Left renal pelvis (tissue), 4 donors: ENCODE data around the gene PEX10. TPM values are rescaled to one million over a fixed set of nuclear protein-coding genes. Genes with fewer than 3 reads are reported as not detected.
"Not testable (repeated sequence)": the region's sequence is repeated elsewhere in the genome, so short reads cannot be mapped to it uniquely, and the experiment has no call there.

ENCODE experiments used
- DNase-seq, 4 donors: peaks; one replicate each; pipeline ENCODE4 v3.0.0-alpha.2; 2013; ENCODE audit warnings: low read depth in 4 of 4, low spot score in 3 of 4
- polyA plus RNA-seq, 4 donors: library from polyadenylated mRNA; unstranded; fragments of 120-200 nt; gene quantifications; one replicate each; pipeline ENCODE4 v1.2.1, GENCODE V29; 2013; ENCODE audit not compliant: insufficient read length in 4 of 4

PEX10 gene
- polyA plus RNA-seq: 10 to 100 TPM; 12.4 to 29.9 (median 20.1) TPM

DNA sequence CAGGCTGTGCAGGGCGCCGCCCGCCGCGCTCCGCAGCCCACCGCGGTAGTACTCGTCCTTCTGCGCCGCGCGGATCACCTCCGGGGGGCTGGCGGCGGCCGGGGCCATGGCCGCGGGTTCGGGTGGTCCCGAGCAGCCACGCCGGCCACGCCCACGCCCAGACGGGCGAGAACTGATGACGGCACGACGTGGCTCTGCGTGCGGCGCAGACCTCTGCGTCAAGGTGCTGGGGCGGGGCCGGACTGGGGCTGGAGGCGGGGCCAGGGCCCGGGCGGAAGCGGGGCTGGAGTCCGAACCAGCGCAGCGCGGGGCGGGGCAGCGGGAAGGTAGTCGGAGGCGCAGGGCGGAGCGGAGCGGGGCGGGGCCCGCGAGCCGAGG, at the start of gene PEX10:
PEX10 (minus strand) TSS at position 170 of the 378 bp plus-strand sequence; CDS start at position 108, 62 bp downstream.
- DNase-seq: peak; percentile 81 to 92 (median 90)

DNA sequence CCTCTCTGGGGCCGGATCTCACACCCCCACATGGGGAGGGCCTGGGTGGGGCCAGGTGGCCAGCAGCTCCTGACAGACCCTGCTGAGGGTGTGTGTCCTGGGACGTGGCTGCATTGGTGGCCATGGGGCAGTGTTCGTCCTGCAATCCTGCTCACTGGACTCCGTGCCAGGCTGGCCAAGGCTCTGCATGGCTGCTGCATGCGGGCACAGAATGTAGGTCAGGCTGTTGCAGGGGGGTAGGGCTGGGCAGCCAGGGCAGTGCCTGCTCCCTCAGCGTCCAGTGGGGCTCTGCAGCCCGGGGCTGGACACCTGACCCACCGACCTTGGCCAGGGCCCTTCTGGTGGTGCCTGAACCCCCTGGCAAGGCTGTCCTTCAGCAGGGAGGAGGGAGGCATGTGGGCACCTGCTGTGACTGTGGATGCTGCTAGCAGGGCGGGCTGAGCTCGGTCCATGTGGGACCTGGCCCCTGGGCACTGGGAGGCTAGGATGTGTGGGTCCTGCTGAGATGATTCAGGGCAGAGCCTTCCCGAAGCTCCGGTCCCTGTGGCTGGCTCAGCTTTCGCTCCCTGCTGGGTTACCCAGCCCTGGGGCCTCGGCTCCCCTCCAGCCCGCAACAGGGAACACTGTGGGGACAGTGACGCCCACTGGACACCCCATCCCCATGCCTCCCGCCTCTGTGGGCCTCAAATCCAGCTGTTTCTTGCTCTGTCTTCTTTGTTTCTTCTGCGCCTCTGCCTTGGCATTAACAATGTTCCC, 48.8 kb upstream of the PEX10 start:
- DNase-seq: no peak

GRCh38 chr1:2460203-2460602, 47.8 kb upstream of the PEX10 start:
- DNase-seq: no peak

DNA sequence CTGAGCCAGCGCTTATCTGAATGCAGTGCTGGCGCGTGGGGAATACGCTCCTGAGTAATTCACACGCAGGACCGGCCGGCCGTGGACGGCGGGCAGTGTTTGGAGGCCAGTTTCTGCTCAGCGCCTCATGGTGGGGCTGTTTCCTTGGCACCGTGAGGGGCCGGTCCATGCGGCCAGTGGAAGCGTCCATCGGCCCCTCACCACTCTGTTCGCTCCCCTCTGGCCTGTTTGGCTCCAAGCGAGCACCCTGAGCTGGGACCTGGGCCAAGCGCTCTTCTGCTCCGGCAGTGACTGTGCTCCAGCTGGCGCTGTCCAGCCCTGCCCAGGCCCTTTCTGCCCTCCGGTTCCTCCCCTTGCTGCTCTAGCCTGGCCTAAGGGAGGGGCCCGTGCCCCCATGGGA, 47.4 kb upstream of the PEX10 start:
- DNase-seq: no peak

DNA sequence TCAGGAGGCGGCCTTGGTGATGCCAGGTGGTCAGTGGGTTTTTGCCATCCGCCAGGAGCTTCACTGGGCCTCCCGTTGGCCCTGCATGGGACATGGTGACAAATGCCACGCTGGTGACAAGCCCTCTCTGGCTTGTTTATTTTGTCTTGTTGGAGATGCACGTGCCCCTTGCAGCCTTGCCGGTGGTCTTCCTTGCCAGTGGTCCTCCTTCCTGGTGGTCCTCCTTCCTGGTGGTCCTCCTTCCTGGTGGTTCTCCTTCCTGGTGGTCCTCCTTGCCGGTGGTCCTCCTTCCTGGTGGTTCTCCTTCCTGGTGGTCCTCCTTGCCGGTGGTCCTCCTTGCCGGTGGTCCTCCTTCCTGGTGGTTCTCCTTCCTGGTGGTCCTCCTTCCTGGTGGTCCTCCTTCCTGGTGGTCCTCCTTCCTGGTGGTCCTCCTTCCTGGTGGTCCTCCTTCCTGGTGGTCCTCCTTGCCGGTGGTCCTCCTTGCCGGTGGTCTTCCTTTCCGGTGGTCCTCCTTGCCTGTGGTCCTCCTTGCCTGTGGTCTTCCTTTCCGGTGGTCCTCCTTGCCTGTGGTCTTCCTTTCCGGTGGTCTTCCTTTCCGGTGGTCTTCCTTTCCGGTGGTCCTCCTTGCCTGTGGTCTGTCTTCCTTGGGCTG, 46.9 kb upstream of the PEX10 start:
- DNase-seq: not testable (repeated sequence)

DNA sequence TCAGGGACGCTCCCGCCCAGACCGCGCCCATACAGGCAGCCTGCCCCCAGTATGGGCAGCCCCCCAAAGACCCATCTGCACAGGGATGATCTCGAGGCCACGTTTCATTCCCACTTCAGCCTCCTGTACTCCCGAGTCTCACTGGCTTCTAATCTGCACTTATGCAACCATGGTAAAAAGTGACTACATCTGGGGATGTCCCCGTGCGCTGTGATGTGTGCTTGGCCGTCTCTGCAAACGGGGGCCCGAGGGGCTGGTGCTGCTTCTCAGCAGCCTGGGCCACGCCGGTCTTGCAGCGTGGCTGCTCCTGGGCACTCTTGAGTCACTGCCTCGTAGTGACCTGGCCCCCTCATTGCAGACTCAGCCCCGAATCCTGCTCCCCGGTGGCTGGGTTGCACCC, 46.3 kb upstream of the PEX10 start:
- no peak for DNase-seq

DNA sequence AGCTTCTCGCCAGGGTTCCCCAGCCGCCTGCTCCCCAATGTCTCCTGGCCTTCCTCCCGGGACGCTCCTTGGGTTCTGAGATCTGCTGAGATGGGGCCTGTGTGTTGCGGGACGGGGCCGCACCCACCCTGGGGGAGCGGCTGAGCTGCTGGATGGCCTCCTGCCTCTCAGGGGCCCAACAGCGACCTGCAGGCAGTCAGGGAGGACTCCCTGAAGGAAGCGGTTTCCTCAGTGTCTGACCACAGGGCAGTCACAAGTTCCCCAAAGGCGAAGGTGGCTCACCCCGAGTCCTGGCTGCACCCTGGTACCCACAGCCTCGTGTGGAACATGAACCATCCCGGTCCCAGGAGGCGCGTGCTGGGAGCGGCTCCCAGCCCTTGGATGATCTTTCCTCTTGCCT, 45.1 kb upstream of the PEX10 start:
- no peak for DNase-seq

GRCh38 chr1:2455757-2456156, 43.4 kb upstream of the PEX10 start:
- no peak for DNase-seq

DNA sequence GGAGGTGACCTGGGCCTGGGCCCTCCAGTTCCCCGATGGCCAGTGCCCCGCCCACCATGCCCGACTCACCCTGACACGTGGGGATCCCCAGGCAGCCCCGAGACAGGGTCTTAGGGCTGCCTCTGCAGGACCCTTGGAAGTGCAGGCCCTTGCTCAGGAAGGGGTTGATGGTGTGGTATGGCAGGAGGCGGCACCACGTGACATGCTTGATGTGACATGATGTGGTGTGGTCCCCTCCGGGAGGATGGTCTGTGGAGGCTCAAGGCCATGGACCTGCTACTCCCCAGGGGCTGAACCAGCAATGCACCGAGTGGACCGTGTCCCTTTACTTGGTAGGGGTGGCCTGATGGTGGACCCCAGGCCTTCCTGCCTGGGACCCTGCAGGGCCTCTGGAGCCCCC, 41.9 kb upstream of the PEX10 start:
- no peak for DNase-seq

DNA sequence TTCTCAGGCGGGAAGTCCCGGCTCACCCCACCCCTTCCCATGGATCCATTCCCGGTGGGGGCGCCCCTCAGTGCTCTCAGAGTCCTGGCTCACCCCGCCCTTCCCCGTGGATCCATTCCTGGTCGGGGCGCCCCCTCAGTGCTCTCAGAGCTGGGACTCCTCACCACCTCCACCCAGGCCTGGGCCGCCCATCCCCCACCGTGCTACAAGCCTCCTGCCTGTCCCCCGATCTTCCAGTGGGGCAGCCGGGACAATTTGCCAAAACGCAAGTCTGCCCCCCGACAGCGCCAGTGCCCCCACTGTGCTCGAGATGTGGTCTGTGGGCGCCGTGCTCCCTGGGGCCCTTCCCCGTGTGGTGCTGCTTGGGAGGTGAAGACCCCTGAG, 40.6 kb upstream of the PEX10 start:
- no peak for DNase-seq

GRCh38 chr1:2452201-2452931, 40.0 kb upstream of the PEX10 start:
- no peak for DNase-seq

GRCh38 chr1:2451741-2452140, 39.4 kb upstream of the PEX10 start:
- DNase-seq: no peak

DNA sequence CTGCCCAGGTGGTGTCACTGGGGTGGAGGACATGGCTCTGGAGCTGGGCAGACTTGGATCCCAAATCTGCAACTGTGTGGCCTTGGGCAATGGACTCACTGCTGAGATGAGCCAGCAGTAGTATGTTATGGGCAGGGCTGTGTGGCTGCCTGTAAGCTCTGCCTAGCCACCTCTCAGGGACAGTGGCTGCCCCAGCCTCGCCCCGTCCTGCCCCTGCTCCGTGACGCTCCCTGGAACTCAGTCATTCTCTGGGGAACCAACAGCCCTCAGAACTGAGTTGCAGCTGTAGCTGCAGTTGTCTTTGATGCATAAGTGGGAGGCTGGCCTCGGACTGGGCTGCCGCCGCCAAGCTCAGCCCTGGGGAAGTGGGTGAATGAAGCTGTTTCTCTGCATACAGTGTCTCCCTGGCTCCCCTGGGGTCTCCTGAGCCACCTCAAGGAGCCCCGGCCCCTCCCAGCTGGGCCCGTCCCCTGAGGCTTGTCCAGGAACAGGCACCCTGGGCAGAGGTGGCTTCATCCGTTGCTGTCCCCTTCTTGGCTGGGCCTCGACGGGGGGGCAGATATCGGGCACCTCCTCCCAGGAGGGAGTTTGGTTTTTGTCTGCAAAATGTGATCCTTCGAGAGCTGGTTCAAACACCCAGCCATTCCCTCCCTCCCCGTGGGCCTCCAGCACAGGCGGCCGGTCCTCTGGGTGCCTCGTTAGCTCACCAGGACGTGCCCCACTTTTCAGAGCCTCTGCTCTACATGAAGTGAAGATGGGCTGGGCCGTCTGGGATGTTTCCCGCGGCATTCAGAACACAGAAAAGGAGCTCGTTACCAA, 37.5 kb upstream of the PEX10 start:
- DNase-seq: no peak

DNA sequence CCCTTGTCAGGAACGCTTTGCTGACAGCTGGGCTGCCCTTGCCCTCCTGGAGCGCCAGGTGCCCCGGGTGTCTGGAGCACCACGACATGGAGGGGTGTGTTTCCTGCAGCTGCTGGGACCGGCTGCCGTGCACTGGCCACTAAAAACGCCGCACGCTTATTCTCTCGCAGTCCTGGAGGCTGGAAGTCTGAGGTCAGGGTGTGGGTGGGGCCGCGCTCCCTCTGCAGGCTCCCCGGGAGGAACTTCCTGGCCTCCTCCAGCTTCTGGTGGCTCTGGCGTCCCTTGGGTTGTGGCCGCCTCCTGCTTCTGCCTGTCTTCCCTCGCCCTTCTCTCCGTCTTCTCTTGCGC, 35.7 kb upstream of the PEX10 start:
- no peak for DNase-seq

DNA sequence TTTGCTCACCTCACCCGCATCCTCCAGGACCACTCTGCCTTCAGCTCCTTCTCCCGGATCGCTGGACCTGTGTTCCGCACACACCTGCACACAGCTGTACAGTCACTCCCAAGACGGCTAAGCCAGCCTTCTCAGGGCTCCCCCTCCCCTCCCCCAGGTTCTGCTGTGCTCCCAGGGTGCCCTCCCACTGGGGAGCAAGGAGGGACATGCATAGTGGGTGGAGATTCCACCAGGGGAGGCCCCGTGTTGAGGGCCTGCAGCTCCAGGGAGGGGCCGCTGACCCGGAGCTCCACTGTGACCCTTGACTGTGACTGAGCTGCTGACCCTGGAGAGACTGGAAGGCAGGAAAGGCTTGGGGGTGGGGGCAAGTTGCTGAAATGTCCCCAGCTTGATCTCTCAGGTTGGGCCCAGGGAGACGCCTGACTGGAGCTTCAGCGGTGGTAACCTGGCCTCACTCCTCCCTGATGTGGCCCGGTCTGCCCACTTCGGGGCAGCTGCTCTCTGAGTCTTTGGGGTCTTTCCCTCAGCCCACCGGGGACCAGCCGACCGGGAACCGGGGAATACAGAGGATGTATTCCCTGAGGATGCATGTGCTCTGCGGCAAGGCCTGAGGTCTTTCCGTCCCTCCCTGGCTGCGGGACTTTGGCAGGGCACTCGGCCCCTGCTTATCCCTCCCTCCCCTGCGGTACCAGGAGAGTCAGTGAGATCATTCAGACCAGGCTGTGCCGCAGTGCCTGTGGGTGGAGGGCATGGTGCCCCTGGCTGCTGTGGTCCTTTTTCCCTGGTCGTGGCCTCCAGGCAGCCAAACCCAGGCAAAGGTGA, 35.1 kb upstream of the PEX10 start:
- DNase-seq: no peak

DNA sequence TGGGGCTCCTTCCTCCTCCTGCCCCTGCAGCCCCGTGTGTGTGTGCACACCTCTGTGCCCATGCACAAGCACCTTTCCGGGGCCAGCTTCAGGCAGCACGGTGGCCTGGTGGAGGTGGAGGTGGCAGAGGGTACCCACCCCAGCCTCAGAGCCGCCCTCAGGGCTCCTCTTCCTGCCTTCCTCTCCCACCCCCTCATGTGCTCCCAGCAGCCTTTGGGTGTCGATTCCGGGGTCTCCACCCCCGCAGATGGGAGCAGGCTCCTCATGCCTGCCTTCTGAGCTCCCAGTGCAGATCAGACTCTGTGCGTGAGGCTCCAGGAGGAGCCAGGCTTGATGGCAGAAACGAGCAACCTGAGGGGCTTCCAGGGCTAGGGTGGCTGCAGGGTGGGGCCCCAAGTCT, 34.5 kb upstream of the PEX10 start:
- DNase-seq: no peak

DNA sequence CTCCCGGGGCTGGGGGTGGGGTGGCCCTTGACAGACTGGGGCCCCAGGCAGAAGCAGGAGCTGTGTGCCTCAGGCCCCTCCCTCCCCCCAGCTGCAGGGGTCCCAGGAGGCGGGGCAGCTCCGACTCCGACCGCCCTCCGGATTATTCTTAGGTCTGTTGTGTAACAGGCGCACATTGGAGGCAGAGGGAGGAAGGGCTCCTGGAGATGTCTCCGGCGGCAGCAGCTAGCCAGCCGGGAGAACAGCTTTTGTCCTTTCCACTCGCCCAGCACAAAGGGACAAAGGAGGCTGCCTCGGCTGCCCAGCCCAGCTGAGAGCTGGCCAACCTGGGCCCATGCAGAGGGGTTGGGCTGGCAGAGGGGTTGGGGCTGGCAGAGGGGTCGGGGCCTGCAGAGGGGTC, 34.0 kb upstream of the PEX10 start:
- no peak for DNase-seq

GRCh38 chr1:2445823-2446215, 33.5 kb upstream of the PEX10 start:
- no peak for DNase-seq

GRCh38 chr1:2445162-2445822, 32.9 kb upstream of the PEX10 start:
- DNase-seq: no peak

- DNase-seq: no peak
These were observed 31.8 kb upstream of the PEX10 start for GRCh38 chr1:2444138-2444591.
